T-helper 1 cell treated with Interleukin-12 subunit alpha and Interleukin-12 subunit beta and Interleukin-4 antibody, amounts not matched to agents 30 μg/mL and 1 μg/mL, for 36 hours (primary cell): ENCODE measurements around the gene TPBGL.
"Not testable (repeated sequence)": the region's sequence is repeated elsewhere in the genome, so short reads cannot be mapped to it uniquely, and the experiment has no call there.

Source experiments
- H3K27ac Mint-ChIP-seq: one replicate; pipeline ENCODE4 v1.8.0; 2021; ENCODE audit warnings: mild to moderate bottlenecking, mixed read lengths
- H3K27me3 Mint-ChIP-seq: one replicate; pipeline ENCODE4 v1.8.0; 2021; ENCODE audit warnings: low read depth, mixed read lengths
- H3K36me3 Mint-ChIP-seq: one replicate; pipeline ENCODE4 v1.8.0; 2021; ENCODE audit warnings: low read depth, mixed read lengths
- H3K4me1 Mint-ChIP-seq: one replicate; pipeline ENCODE4 v1.8.0; 2021; ENCODE audit warnings: low read depth, mixed read lengths
- H3K4me3 Mint-ChIP-seq: one replicate; pipeline ENCODE4 v1.8.0; 2021; ENCODE audit warnings: mild to moderate bottlenecking, moderate library complexity, mixed read lengths
- H3K9me3 Mint-ChIP-seq: one replicate; pipeline ENCODE4 v1.8.0; 2021; ENCODE audit warnings: mixed read lengths

Gene TPBGL

GRCh38 chr11:75269896-75270295 is 29.3 kb downstream of the TPBGL start:
- no peaks in the 10 kb centered on the region for H3K9me3 Mint-ChIP-seq
- no peak overlapping the region for H3K4me3 Mint-ChIP-seq
- H3K27ac Mint-ChIP-seq: no peak overlapping the region
- H3K27me3 Mint-ChIP-seq: no peaks in the 10 kb centered on the region
- H3K4me1 Mint-ChIP-seq: peaks cover 10% of the 10 kb centered on the region
- H3K36me3 Mint-ChIP-seq: peaks cover 5% of the 10 kb centered on the region

GRCh38 chr11:75270896-75271418 is 30.4 kb downstream of the TPBGL start:
- Mint-ChIP-seq H3K27me3 (no peaks in the 10 kb centered on the region), H3K4me1 (peaks cover 17% of the 10 kb centered on the region), H3K4me3 (no peak overlapping the region), H3K36me3 (peaks cover 10% of the 10 kb centered on the region), H3K27ac (no peak overlapping the region), H3K9me3 (no peaks in the 10 kb centered on the region)

DNA sequence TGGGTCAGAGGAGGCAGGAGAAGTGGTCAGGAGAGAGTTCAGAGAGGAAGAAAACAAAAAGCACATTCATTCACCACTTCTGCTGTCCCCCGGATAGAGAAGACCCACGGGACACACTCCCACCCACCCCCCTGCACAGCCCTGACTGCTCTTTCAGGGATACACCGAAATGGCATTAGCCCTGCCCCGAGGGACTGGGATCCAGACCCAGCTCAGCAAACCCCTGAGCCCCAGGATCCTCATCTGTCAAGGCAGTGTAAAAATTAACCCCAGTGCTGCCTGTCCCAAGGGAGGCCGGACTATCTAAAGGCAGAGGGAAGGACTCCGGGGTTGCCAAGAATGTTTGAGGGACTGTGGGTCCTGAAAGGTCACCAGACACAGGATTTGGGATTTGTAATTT is 31.2 kb downstream of the TPBGL start:
- Mint-ChIP-seq H3K9me3 (no peaks in the 10 kb centered on the region), H3K4me1 (peaks cover 24% of the 10 kb centered on the region)

DNA sequence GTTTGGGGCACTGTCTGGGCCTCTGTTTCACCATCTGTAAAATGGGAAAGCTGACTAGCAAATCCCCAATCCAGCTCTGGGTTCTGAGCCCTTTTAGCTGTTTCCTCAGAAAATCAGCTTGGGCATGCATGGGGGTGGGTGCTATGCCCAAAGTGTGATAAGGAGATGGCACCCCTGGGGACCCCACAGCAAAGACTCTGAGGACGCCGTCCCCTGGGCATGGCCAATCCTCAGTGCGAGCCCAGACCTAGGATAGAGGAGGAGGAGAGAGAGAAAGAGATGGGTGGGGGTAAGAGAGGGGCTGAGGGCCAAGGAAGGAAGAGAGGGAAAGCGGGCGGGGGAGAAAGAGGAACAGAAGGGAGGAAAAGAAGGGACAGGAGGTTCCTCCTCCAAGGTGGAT is 31.8 kb downstream of the TPBGL start:
- Mint-ChIP-seq H3K27me3 (no peaks in the 10 kb centered on the region), H3K4me1 (peaks cover 30% of the 10 kb centered on the region), H3K4me3 (no peak overlapping the region), H3K36me3 (peaks cover 22% of the 10 kb centered on the region), H3K9me3 (no peaks in the 10 kb centered on the region), H3K27ac (peak overlapping the region; percentile 68)

More for the DNA sequence above, 31.2 kb downstream of the TPBGL start:
- Mint-ChIP-seq H3K27me3 (no peaks in the 10 kb centered on the region), H3K36me3 (peaks cover 17% of the 10 kb centered on the region), H3K4me3 (no peak overlapping the region), H3K27ac (peak overlapping the region; percentile 51)

DNA sequence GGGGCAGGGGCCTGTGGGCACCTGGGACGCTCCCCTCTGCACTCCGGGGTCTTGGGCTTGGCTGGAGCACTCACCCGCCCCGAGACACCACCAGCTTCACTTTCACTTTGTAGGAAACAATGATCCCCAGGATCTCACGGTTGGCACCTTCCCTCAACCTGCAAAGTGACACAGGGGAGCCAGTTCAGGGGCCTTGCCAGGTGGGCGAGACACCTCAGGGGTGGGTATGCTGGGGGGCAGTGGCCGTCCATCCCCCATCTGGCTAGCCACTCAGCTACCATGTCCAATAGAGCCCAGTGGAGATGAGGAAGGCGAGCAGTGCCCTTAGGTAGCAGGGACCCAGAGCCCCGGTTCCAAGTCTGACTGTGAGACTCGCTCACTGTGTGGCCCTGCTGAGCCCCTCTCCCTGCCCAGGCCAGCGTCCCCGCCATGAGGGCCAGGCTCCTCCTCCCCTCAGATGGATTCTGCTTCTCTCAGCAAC is 32.3 kb downstream of the TPBGL start:
- no peak overlapping the region for H3K4me3 Mint-ChIP-seq
- no peaks in the 10 kb centered on the region for H3K9me3 Mint-ChIP-seq
- peaks cover 34% of the 10 kb centered on the region for H3K4me1 Mint-ChIP-seq
- no peaks in the 10 kb centered on the region for H3K27me3 Mint-ChIP-seq
- H3K27ac Mint-ChIP-seq: peak overlapping the region; percentile 49
- H3K36me3 Mint-ChIP-seq: peaks cover 26% of the 10 kb centered on the region

GRCh38 chr11:75273411-75274391 is 33.1 kb downstream of the TPBGL start:
- H3K27ac Mint-ChIP-seq: peak overlapping the region; percentile 27
- H3K36me3 Mint-ChIP-seq: peaks cover 28% of the 10 kb centered on the region
- no peaks in the 10 kb centered on the region for H3K9me3 Mint-ChIP-seq
- H3K4me1 Mint-ChIP-seq: peaks cover 34% of the 10 kb centered on the region
- H3K4me3 Mint-ChIP-seq: no peak overlapping the region
- no peaks in the 10 kb centered on the region for H3K27me3 Mint-ChIP-seq

- H3K4me3 Mint-ChIP-seq, H3K27me3 Mint-ChIP-seq, H3K27ac Mint-ChIP-seq, H3K9me3 Mint-ChIP-seq: not testable (repeated sequence)
- Mint-ChIP-seq H3K36me3 (peaks cover 30% of the 10 kb centered on the region), H3K4me1 (peaks cover 38% of the 10 kb centered on the region)
These were observed 34.1 kb downstream of the TPBGL start for GRCh38 chr11:75274716-75275115.

GRCh38 chr11:75275581-75275980 is 35.0 kb downstream of the TPBGL start:
- Mint-ChIP-seq H3K9me3 (no peaks in the 10 kb centered on the region), H3K27me3 (no peaks in the 10 kb centered on the region), H3K4me1 (peaks cover 42% of the 10 kb centered on the region), H3K4me3 (peak overlapping the region; percentile 77), H3K36me3 (peaks cover 33% of the 10 kb centered on the region), H3K27ac (peak overlapping the region; percentile 99)

GRCh38 chr11:75276186-75276585 is 35.6 kb downstream of the TPBGL start:
- H3K36me3 Mint-ChIP-seq: peaks cover 31% of the 10 kb centered on the region
- peak overlapping the region; percentile 99 for H3K27ac Mint-ChIP-seq
- no peaks in the 10 kb centered on the region for H3K9me3 Mint-ChIP-seq
- H3K4me1 Mint-ChIP-seq: peaks cover 44% of the 10 kb centered on the region
- H3K4me3 Mint-ChIP-seq: peak overlapping the region; percentile 57
- no peaks in the 10 kb centered on the region for H3K27me3 Mint-ChIP-seq

GRCh38 chr11:75276686-75277085 is 36.1 kb downstream of the TPBGL start:
- Mint-ChIP-seq H3K27me3 (no peaks in the 10 kb centered on the region), H3K27ac (peak overlapping the region; percentile 99), H3K36me3 (peaks cover 30% of the 10 kb centered on the region), H3K4me3 (peak overlapping the region; percentile 57), H3K4me1 (peaks cover 42% of the 10 kb centered on the region), H3K9me3 (no peaks in the 10 kb centered on the region)

DNA sequence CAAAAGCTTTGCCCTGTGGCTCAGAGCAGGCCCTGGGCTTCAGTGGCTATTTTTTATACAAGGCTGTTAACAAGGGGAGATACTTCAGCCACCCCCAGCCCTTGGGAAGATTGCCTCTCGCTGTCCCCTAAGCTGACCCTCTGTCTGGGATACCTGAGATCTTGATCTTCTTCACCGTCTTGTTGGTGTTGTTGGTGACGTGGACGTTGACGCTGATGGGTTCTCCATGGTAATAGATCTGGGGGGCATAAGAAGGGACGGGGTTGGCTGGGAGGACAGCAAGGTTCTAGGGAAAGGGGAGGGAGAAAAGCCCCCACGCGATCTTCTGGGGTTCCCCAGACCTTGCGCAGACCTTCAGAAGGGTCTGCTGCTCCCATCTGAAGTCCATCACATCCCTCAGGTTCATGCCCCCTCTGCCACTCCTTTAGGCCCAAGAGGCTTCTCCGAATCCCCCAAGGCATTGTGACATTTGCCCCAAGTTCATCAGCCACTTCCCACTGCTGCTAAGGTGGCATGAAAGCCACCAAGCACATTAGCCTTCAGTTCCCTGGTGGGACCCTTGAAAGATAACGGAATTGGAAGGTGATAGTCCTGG is 36.7 kb downstream of the TPBGL start:
- no peaks in the 10 kb centered on the region for H3K27me3 Mint-ChIP-seq
- H3K36me3 Mint-ChIP-seq: peaks cover 30% of the 10 kb centered on the region
- H3K4me1 Mint-ChIP-seq: peaks cover 42% of the 10 kb centered on the region
- H3K4me3 Mint-ChIP-seq: no peak overlapping the region
- H3K9me3 Mint-ChIP-seq: no peaks in the 10 kb centered on the region
- peak overlapping the region; percentile 99 for H3K27ac Mint-ChIP-seq

DNA sequence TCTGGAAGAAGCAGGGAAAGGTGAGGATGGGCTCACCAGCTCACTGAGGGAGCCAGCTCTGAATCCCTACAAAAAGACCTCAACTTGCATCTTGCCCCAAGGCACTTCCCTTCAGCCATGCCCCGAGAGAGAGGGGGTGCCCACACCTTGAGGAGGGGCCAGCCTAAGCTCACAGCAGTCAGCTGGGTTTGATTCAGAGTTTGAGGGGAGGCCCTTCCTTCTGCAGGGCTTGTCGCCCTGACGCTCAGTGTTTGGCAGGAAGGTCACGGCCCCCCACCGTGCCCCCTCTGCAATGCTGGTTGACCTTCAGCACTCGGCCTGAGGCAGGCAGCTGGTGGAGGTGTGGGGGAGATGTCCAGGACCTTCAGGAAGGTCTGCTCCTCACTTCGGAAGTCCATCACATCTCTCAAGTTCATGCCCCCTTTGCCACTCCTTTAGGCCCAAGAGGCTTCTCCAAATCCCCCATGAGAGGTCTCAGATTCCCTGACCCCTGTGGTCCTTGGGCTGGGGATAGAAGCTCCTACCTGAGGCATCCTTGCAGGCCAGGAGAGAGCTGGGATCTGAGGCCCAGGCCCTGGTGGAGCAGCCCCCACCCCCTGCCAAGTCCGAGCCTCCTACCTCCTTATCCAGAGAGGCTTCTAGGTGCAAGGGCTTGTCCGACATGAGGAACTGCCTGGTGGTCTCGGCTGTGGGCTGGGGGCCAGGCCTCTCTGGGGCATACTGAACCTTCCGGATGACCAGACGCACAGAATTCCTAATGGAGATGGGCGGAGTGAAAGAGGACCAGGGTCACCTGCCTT is 37.6 kb downstream of the TPBGL start:
- Mint-ChIP-seq H3K36me3 (peaks cover 30% of the 10 kb centered on the region), H3K27me3 (no peaks in the 10 kb centered on the region), H3K4me1 (peaks cover 41% of the 10 kb centered on the region), H3K27ac (peak overlapping the region; percentile 62), H3K9me3 (no peaks in the 10 kb centered on the region), H3K4me3 (no peak overlapping the region)

DNA sequence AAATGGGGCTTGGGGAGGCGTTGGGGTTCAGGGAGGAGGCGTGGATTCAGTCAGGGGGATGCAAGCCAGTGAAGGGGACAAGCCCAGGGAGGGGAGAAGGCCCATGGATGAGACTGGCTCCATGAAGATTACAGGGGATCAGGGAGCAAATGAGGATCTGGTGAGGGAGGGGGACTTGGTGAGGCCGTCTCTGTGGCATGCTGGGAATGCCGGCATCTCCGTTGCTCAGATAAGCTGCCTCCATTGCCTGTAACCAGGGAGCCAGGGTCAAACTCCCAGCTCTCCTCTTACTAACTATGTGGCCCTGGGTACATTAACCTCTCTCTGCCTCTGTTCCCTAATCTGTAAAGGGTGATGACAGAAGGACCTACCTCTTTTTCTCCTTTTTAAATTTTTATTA is 38.7 kb downstream of the TPBGL start:
- H3K9me3 Mint-ChIP-seq: no peaks in the 10 kb centered on the region
- H3K4me1 Mint-ChIP-seq: peaks cover 33% of the 10 kb centered on the region
- H3K4me3 Mint-ChIP-seq: no peak overlapping the region
- H3K27ac Mint-ChIP-seq: peak overlapping the region; percentile 62
- H3K36me3 Mint-ChIP-seq: peaks cover 30% of the 10 kb centered on the region
- no peaks in the 10 kb centered on the region for H3K27me3 Mint-ChIP-seq

DNA sequence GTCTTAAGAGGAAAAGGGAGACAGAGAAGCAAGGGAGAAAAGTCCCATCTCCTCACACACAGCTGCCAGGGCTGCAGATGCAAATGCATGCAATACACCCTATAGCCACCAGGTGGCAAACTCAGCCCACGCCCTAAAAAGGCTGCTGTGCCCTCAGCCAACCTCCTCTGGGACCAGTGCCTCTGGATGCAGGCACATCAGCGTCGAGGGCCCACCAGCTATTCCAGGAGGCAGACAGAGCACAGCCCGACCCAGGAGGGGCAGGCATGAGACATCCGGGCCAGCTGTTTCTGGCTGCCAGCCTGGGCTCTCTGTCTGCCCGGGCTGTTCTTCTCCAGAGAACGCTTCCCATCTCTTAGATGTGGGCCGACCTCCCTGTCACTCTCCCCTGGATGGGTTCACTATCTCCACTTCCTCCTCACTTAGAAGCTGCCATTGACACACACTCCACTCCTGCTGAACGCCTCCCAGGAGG is 39.7 kb downstream of the TPBGL start:
- Mint-ChIP-seq H3K9me3 (no peaks in the 10 kb centered on the region), H3K27me3 (no peaks in the 10 kb centered on the region), H3K4me1 (peaks cover 33% of the 10 kb centered on the region), H3K27ac (no peak overlapping the region), H3K36me3 (peaks cover 30% of the 10 kb centered on the region), H3K4me3 (no peak overlapping the region)
